SHP77 (cell line): Measurements from ENCODE around the gene CERS3.
"Not testable (repeated sequence)": the region's sequence is repeated elsewhere in the genome, so short reads cannot be mapped to it uniquely, and the experiment has no call there.

Experiments used
- DNase-seq, 2 experiments: peaks; one replicate each; lab custom pipeline; 2025; lab: John Stamatoyannopoulos, UW

Gene CERS3

DNA sequence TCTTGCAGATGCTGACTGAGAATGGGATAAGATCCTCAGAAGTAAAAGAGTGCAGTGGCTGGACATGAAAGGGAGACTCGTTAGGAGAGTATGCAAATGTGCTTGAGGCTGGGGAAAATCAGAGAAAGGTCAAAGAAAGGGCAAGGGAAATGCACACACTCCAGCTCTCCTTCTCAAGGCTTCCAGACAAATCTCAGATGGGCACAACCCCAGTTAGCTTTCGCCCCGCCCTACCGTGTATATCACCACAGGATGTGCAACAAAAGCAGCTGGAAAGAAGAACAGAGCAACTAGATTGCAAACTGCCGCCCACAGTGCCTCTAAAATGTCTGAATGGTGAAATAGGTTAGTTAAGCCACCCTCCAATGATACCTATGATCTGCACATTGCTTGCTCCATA lies 63.9 kb downstream of the CERS3 start:
- no peak for DNase-seq

DNA sequence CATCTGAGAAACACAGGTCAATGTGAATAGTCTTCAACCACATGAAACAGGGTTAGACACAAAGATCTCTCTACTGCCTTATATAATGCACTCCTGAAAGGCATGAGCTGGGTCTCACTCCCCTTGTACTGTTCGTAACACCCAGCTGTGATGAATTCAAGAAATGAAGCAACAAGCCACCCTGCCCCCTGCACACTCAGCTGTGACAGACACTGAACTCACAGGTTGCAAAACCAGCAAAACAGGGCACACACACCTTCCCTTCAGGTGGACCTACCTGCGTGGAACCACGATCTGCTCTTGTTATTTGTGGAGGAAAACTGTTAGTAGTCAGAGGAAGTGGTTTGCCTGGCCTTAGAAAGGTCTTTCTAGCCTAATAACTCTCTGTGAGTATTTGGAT lies 64.5 kb downstream of the CERS3 start:
- DNase-seq = no peak

DNA sequence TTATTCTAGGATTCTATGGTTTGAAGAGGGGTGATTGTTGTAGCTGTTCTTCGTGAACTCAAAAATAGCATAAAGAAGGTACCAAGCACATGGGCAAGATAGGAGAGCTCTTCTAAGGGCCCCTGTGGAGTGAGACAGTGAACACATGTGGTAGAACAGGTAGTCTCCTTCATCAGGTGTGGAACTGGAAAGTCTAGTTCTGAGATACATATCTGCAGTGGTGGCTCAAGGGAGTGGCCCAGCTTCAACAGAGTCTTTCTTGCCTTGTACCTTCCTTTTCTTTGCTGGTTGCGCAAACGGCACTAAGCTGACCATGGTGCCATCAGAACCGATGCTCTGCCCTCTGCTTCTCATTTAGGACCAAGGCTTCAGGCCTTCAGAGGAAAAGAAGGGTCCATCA lies 65.2 kb downstream of the CERS3 start:
- DNase-seq = no peak

DNA sequence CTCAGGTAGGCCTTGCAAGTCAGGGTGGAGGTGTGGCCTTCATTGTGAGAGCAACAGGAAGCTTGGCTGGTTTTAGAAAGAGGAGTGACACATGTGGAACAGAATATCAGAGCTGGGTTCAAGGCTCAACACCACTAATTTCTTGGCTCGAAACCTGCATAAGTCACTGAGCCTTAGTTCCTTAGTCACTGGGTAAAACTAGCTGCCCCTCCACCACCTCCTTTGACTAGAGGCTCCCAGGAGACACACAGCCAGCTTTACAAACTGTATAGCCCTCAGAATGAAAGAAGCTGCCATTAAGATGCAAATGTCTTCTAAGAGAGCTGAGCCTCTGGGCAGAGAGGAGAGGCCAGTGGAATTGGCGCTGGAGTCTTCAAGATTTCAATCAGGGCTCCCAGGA lies 67.7 kb downstream of the CERS3 start:
- DNase-seq = no peak

DNA sequence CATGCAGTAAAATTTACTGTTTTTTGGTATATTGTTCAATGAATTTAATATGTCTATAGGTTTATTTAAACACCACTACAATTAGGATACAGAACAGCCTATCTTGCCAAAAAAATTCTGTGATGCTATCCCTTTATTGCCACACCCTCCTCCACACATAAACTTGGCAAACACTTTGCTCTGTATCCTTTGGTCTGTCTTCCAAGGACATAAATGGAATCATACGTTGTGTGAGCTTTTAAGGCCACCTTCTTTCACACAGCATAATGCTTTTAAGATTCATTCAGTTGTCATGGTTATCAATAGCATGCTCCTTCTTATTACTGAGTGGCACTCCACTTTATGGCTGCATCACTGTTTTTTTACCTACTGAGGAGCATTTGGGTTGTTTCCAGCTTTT lies 71.5 kb downstream of the CERS3 start:
- no peak for DNase-seq

DNA sequence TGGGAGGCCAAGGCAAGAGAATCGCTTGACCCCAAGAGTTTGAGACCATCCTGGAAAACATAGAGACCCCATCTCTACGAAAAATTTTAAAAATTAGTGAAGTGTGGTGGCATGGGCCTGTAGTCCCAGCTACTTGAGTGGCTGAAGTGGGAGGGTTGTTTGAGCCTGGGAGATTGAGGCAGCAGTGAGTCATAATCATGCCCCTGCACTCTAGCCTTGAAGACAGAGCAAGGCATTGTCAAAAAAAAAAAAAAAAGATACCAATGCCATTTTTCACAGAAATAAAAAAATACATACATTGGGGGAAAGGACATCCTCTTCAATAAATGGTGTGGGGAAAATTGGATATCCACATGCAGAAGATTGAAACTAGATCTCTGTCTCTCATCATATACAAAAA lies 74.6 kb downstream of the CERS3 start:
- no peak for DNase-seq

DNA sequence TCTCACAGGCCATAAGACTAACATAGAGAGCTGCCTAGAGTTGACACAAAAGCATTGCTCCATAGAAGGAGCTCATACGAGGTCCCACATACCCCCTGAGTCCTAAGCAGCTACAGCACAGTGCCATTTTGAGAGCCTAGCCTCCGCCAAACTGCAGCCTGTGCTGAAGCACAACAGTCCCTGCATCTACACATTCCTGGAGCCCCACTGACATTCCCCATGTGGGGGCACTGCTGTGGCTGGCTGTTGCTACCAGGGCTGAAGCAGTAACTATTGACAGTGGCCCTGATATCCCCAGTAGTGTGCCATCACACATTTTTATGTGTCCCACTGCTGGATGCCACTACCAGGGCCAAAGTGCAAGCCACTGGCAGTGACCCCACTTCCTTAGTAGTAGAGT lies 80.3 kb downstream of the CERS3 start:
- no peak for DNase-seq

DNA sequence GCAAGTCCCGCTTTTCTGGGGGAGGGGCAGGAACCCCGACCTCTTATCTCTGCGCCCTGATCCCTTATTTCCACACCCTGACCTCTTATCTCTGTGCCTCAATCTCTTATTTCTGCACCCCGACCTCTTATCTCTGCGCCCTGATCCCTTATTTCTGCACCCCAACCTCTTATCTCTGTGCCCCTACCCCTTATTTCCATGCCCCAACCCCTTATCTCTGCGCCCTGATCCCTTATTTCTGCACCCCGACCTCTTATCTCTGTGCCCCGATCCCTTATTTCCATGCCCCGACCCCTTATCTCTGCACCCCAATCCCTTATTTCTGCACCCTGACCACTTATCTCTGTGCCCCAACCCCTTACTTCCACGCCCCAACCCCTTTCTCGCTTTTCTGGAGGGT lies 87.7 kb downstream of the CERS3 start:
- not testable (repeated sequence) for DNase-seq

DNA sequence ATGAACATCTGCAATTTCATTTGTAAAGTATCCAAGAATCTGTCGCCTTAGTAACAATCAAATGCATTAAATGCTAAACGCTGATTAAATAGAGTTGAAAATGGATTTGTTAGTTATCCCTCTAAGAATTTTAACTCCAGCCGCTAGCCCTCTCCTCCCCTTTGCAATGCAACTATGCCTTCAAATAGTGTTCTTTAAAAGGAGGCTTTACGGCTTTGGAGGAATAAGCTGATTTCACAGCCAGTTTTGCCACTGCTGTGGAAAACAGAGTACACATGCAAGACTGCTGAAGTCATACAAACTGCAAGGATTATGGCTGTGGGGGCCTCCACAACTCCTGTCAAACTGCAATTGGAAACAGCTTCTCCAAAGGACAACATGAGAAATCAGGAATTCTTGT lies 89.2 kb downstream of the CERS3 start:
- no peak for DNase-seq

DNA sequence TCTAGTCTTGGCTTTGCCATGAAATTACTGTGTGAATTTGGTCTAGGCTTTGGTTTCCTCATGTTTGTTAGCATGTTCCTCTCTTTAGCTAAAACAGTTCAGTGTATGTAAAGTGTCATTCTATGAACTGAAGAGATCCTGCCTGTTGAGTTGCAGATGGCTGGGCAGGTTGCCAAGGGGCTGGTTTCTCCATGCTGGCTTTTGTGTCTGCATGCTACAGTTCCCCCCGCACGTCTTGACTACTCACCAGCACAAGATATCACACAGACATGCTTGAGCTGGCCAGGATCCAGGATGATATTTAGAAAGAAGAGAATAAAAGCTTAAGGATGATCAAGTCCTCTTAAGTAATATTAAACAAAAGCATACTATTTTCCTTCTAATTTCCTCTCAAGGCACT lies 90.2 kb downstream of the CERS3 start:
- DNase-seq = peak; percentile 73 to 75

DNA sequence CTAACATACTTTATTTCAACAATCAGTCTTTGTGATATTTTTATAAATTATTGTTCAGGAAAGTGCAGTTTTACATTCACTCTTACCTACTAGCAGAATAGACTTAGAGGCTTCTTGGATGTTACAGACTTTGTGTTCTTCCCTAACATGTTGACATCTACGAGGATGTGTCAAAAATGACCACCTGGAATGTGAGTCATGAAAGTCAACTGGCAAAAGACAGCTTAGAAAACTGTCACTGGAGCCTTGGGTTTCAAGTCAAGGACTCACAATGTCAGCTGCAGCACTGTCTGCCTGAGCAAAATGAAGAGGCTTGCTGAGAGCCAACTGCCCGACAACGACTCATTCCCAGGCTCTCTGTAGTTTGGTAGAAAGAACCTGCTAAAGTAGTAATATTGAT lies 91.5 kb downstream of the CERS3 start:
- no peak for DNase-seq

DNA sequence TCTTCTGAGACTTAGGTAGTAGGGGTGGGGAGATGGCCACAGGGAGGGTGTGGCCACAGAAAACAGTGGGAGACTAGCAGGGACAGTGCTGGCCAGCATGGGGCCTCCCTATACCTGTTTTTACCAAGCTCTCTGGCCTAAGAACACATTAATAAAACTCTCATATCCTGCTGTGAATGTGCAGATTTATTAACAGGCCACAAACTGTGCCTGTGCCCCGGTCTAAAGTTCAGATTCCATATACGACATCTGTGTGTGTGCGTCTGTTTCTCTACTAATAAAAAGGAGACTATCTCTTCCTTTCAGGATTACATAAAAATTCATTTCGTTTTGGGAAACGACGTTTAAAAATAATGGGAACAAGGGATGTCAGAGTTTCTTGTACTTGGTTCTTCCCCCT lies 94.2 kb downstream of the CERS3 start:
- DNase-seq = no peak

DNA sequence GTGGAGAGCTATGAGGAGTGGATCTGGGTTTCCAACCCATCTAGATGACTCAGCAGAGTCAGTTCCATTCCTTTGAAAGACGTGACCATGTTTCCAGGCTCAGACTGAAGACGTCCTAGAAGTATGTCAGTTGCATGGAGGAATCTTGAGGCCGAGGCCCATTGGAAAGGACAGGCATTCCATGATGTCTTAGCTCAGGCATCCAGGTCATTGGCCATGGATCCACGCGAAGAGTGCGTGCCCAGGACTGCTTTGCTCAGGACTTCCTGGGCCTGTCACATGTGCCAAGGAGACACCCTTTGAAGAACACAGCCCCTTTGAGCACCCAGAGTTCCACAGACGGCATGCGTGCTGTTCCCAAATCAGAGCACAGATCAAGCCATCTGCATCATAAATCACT lies 94.7 kb downstream of the CERS3 start:
- no peak for DNase-seq

DNA sequence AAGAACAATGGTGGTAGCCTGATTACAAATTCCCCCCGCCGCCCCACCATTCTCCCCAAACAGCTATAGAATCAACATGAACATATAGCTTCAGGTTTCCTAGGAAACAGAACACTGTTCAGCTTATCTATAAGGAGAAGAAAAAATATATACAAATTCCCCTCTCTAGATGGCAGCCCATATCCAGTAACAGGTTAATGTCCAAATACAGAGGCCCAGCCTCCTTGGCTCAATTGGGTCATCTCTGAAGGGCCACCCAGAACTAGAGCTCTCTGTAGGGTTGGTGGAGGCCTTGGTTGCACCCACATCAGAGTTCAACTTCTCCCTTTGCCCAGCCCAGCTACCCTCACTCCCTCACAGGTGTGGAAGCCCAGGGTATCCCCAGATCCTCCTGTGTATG lies 95.4 kb downstream of the CERS3 start:
- no peak for DNase-seq

DNA sequence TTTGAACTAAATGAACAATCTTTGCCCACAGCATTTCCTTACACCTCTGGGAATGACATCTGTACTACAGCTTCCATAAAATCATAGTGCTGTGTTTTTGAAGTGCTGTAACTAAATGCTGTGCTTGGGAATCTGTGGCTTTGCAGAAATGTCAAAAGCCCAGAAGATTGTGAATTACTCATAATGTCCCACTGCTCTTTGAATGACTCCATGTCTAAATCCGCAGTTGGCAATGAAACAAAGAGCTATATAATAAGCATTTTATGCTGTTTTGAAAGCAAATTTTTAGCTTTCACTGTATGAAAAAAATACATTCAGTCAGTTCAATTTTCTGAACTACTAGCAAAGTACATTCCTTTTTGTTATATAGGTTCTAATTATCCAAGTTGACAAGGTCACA lies 98.3 kb downstream of the CERS3 start:
- DNase-seq = no peak

DNA sequence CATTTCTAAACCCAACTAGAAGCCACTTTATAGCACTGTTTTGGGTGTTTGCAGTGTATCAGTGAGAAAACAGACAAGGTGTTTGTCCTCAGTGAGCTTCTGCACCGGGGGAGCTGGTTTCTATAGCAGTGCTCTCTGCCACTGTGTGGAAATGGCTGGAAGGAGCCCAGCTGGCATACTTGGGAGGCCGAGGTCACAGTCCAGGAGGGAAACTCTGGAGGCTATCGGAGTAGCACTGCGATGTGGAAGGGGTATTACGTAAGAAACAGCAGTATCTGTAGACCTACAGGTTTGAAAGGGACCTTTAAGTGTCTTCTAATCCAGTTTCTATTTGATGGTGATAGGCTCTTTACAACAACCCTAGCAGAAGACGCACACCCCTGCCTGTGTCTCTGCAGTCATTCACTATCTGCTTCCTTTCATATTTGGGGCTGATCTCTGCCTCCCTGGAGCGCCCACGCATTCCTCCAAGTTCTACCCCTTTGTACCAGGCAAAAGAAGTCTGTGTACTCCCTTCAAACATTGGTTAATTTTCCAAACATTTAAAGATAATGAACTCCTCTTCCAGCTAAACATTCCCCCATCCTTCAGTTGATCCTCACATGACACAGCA lies 99.5 kb downstream of the CERS3 start:
- no peak for DNase-seq

DNA sequence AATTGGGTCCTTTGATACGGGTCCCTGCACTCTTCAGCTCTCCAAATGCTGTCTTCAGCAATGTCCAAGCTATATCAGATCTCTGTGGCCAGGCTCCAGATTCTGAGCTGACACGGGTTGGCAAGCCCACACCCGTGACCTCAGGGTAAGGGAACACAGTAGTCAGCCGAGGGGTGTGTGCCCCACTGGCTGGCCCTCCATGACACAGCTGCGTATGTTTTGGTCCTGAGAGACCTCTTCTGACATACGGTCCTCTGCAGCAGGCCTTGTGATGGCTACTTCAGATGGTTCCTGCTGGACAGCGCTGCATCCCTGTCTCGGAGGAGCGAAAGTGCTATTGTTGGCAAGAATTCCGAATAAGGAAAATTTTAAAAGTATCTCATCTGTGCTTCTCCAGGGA lies 101.8 kb downstream of the CERS3 start:
- no peak for DNase-seq

DNA sequence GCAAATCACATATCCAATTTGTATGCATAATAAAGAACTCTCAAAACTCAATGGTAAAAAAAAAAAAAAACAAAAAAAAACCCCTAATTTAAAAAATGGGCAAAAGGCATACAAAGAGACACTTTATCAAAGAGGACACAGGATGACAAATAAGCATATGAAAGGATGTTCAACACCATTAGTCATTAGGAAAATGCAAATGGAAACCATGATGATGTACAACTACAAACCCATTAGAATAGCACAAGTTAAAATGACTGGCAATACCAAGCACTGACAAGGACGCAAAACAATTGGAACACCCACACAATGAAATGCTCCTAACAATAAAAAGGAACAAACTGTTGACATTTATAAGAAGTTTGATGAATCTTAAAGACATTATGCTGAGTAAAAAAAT lies 123.6 kb downstream of the CERS3 start:
- DNase-seq = no peak

DNA sequence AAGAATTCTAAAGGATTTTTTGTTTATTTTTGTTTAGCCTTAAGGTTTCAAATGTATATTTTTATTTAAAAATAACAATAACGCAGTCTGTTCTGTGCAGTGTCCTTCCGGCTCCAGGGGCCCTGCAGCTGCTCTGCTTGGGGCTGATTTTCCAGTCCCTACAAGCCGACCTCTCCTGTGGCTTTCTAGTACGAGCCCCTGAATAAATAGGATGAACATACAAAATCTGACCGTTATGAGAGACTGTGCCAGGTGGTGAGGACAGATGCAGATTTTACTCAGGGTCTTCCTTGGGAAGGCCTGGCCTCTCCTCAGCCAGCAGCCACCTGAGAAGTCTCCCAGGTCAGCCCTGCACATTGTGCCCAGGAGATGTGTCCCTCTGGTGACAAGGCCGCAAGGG lies 127.8 kb downstream of the CERS3 start:
- no peak for DNase-seq

DNA sequence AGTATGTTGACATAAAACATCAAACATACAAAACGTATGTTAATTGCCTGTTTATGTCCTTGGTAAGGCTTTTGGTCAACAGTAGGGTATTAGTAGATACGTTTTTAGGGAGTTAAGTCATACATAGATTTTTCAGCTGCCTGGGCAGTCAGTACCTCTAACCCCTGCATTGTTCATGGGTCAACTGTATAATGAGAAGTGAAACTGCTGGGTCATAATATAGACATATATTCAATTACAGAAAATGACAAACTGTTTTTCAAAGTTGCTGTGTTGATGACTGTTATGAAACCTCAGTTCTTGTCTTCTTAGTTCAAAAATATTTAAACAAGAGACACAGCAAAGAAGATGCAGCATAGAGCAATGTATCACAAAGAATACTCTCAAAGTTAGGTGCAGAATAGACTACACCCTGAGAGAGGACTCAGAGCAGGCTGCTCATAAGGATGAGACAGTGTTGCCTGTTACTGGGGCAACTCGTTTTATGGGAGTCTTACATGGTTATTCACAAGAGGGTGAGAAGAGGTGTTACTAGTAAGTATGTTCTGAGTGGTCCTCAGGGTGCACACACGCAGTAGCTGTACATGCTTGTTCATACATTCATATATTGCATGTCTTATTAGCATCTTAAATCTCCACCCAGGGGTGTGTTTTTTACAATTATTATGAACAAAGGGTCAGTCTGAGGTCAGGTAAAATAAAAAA lies 133.9 kb downstream of the CERS3 start:
- DNase-seq = no peak

DNA sequence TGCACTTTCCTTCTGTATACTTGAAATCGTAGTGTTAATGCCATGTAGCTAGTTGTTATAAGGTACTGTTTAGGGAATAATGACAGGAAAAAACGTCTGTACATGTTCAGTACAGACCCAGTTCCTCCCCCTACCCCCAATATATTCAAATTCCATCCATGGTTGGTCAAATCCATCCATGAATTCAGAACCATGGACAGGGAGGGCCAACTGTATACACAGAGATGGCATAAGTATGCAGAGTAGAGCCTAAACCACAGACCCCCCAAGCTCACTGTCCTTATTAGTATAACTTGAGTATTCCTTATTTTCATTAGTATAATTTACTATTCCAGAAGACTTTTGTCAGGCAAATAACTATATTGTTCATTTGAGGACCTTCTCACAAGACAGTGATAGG lies 135.7 kb downstream of the CERS3 start:
- no peak for DNase-seq

DNA sequence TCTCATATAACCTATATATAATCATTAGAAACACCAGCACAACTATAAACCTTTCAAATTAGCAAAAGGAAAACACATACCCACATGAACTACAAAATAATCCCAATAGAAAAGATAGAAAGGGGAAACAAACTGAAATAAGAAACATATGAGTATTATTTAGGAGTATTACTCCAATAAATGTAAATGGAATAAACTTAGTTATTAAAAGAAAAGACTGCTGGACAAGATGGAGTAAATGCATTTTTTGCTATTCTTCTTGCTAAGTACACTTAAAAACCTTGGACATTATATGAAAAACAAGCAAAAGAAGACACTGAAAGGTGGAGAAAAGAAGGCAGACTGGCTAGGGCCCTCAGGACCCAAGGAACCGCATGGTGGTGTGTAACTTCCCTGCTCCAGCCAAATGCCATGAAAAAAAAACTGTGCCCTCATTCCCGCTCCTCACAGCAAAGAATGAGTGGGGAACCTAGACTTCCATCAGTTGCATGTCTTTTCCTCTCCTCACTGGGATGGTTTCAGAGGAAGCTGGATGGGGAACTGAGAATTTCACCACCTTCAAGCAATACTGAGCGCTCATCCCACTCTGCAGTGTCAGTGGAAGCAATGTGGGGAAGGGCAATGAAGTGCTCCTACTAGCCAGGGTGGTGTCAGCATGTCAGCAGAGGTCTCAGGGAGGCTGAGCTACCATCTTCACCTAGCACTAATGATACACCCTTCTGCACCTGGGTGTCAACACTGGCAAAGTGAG lies 143.3 kb downstream of the CERS3 start:
- DNase-seq = no peak

DNA sequence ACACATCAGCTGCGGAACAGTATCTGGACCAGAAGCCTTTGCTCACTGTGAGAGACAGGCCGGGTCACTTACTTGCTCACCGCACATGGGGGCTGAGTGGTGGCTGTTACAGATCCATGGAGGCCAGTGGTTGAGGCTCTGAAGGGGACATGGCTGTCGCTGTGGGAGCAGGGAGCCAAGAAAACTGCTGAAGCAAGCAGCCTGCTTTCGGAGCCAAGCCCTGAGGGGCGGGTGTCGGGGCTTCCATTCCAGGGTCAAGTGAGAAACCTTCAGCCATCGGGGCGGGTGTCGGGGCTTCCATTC lies 144.7 kb downstream of the CERS3 start:
- no peak for DNase-seq
